Calu3 (cell line): ENCODE measurements around the gene PTPN9. TPM values are rescaled to one million over a fixed set of nuclear protein-coding genes. Genes with fewer than 3 reads are reported as not detected.
"Not testable (repeated sequence)": the region's sequence is repeated elsewhere in the genome, so short reads cannot be mapped to it uniquely, and the experiment has no call there.

ENCODE experiments used
- BruUV-seq: library from RNA; stranded (reverse); fragments of 400-500 nt; replicated peaks from 2 replicates; lab custom pipeline; 2021; lab: Mats Ljungman, UMichigan
- CTCF ChIA-PET: fragments of 300-600 bp; sonication (Branson Sonifier 250); formaldehyde crosslinking; loops from one replicate; lab custom pipeline; 2022; ENCODE audit warnings: antibody characterized with exemption; lab: Charles Lee
- DNase-seq: peaks from one replicate; pipeline ENCODE4 v3.0.0; 2022
- H3K27ac Mint-ChIP-seq: one replicate; pipeline ENCODE4 v1.8.0; 2022; ENCODE audit warnings: mixed read lengths; ENCODE audit not compliant: unreplicated experiment
- H3K27me3 Mint-ChIP-seq: one replicate; pipeline ENCODE4 v1.8.0; 2022; ENCODE audit warnings: mixed read lengths; ENCODE audit not compliant: unreplicated experiment
- H3K36me3 Mint-ChIP-seq: one replicate; pipeline ENCODE4 v1.8.0; 2022; ENCODE audit warnings: mild to moderate bottlenecking, moderate library complexity, mixed read lengths; ENCODE audit not compliant: insufficient read depth, unreplicated experiment
- H3K4me1 Mint-ChIP-seq: one replicate; pipeline ENCODE4 v1.8.0; 2022; ENCODE audit warnings: mild to moderate bottlenecking, low read depth, mixed read lengths; ENCODE audit not compliant: unreplicated experiment
- H3K4me3 Mint-ChIP-seq: one replicate; pipeline ENCODE4 v1.8.0; 2022; ENCODE audit warnings: mild to moderate bottlenecking, low read depth, moderate library complexity, mixed read lengths; ENCODE audit not compliant: unreplicated experiment
- H3K9me3 Mint-ChIP-seq: one replicate; pipeline ENCODE4 v1.8.0; 2022; ENCODE audit warnings: low read depth, mixed read lengths; ENCODE audit not compliant: unreplicated experiment
- CTCF ChIP-seq: fragments of 200-600 bp; IDR thresholded peaks from one replicate; pipeline ENCODE4 v1.8.0; 2022; ENCODE audit warnings: antibody characterized with exemption; ENCODE audit not compliant: unreplicated experiment
- intact Hi-C: fragments of 100-400 bp; cut with micrococcal nuclease; formaldehyde crosslinking; loops from one replicate; pipeline ENCODE4 v1.10.0; 2022; ENCODE audit not compliant: unreplicated experiment
- total RNA-seq: library from RNA; stranded (reverse); gene quantifications from 2 replicates; pipeline ENCODE4 v1.2.3, GENCODE V29; 2022

Gene PTPN9
- total RNA-seq, 1 experiment from 2014 or later, result 30.8 TPM

DNA sequence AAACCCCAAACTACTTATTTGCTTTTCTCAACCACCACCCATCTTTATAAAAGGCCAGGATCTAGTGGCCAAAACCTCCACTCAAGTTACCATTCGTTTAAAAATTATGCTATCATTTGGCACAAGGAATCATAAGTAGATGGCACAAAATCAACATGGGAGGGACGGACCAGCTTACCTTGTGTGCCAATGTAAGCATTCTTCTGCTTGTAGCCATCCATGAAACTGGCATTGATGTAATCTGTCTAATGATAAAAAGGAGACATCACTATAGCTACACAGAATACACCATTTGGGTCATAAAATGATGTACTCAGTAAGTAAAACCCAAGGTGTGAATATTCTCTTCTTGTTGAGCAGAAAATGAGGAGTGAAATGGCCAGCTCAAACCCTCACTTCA is 99.4 kb downstream of the PTPN9 start:
- intact Hi-C loops, result no loop called here
- Mint-ChIP-seq H3K36me3 (peaks cover 5% of the 10 kb centered on the region), H3K9me3 (no peaks in the 10 kb centered on the region), H3K4me1 (no peaks in the 10 kb centered on the region), H3K4me3 (no peak overlapping the region), H3K27ac (no peak overlapping the region), H3K27me3 (no peaks in the 10 kb centered on the region)
- CTCF ChIA-PET, result no interaction called here
- no peak for DNase-seq
- no peak for TF ChIP-seq CTCF
- no TSS peak for BruUV-seq

- H3K9me3 Mint-ChIP-seq, CTCF ChIA-PET, H3K27ac Mint-ChIP-seq, H3K4me3 Mint-ChIP-seq, H3K27me3 Mint-ChIP-seq, intact Hi-C loops, H3K36me3 Mint-ChIP-seq, BruUV-seq, DNase-seq, H3K4me1 Mint-ChIP-seq: not testable (repeated sequence)
These were observed 102.0 kb downstream of the PTPN9 start for GRCh38 chr15:75477094-75477493.

- intact Hi-C loops, result no loop called here
- no peaks in the 10 kb centered on the region for H3K4me1 Mint-ChIP-seq
- CTCF ChIA-PET, result interaction anchor here (0.5 kb wide), 1 partner anchor 115 kb away, joined by 6 read pairs; no protein-coding TSS in a partner anchor
- no peaks in the 10 kb centered on the region for H3K9me3 Mint-ChIP-seq
- H3K27me3 Mint-ChIP-seq, result no peaks in the 10 kb centered on the region
- H3K4me3 Mint-ChIP-seq, result no peak overlapping the region
- no peak for TF ChIP-seq CTCF
- no TSS peak for BruUV-seq
- DNase-seq, result no peak
- H3K27ac Mint-ChIP-seq, result no peak overlapping the region
- H3K36me3 Mint-ChIP-seq, result no peaks in the 10 kb centered on the region
These were observed 110.1 kb downstream of the PTPN9 start for GRCh38 chr15:75468913-75469598.

DNA sequence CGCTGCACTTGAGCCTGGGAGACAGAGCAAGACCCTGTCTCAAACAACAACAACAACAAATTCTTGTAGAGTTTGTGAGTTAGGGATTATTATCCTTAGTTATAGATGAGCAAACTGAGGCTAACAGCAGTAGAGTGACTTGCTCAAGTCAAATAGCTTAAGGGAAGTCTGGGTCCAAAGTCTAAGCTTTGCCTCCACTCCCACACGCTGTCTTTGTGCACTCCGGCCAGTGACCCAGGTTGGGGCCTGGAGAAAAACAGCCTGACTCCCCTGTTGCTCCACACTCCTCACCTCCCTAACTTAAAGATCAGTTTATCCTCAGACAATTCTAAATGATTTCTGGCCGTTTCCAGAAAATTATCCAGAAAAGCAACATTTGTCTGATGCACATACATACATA is 118.5 kb downstream of the PTPN9 start:
- no TSS peak for BruUV-seq
- peaks cover 8% of the 10 kb centered on the region for H3K36me3 Mint-ChIP-seq
- no peaks in the 10 kb centered on the region for H3K27me3 Mint-ChIP-seq
- CTCF ChIA-PET, result interaction anchor here (0.5 kb wide), 1 partner anchor 37 kb away, joined by 3 read pairs; no protein-coding TSS in a partner anchor
- H3K9me3 Mint-ChIP-seq, result no peaks in the 10 kb centered on the region
- peaks cover 20% of the 10 kb centered on the region for H3K4me1 Mint-ChIP-seq
- H3K27ac Mint-ChIP-seq, result no peak overlapping the region
- DNase-seq, result no peak
- TF ChIP-seq CTCF, result no peak
- intact Hi-C loops, result no loop called here
- H3K4me3 Mint-ChIP-seq, result no peak overlapping the region

- CTCF ChIA-PET, result no interaction called here
- Mint-ChIP-seq H3K4me1 (peaks cover 20% of the 10 kb centered on the region), H3K4me3 (no peak overlapping the region), H3K36me3 (peaks cover 19% of the 10 kb centered on the region), H3K27ac (no peak overlapping the region), H3K9me3 (no peaks in the 10 kb centered on the region), H3K27me3 (no peaks in the 10 kb centered on the region)
- no peak for TF ChIP-seq CTCF
- intact Hi-C loops, result no loop called here
- no peak for DNase-seq
- no TSS peak for BruUV-seq
These were observed 119.5 kb downstream of the PTPN9 start for GRCh38 chr15:75459581-75459980.
